ENCODE data around the gene NAP1L5. TPM values are rescaled to one million over a fixed set of nuclear protein-coding genes. Genes with fewer than 3 reads are reported as not detected.

NAP1L5 gene
- total RNA-seq, 1 donor = 13.7 TPM

DNA sequence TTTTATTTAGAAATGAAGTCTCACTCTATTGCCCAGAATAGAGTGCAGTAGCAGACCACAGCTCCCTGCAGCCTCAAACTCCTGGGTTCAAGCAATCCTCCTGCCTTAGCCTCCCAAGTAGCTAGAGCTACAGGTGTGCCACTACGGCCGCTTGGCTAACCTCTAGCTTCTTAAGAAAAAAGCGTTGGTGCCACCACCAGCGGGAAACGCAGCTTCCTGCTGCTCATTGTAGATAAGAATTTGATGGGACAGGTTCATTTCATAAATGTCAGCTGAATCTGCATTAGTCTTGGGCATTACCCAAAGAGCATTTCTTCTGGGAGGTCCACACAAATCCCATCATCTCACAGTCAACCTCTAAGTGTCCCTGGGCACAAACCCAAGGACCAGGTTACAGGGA lies 33.2 kb upstream of the NAP1L5 start:
- Histone ChIP-seq H3K9me3 (ENCODE audit: low read depth, low read length) (no peaks in the 10 kb centered on the region), H3K4me3 (ENCODE audit: low read length) (no peak overlapping the region), H3K4me1 (ENCODE audit: insufficient read depth, low read length) (no peaks in the 10 kb centered on the region), H3K27me3 (ENCODE audit: insufficient read depth, low read length) (no peaks in the 10 kb centered on the region)

- no peak overlapping the region for H3K4me3 ChIP-seq (ENCODE audit: low read length)
- no peaks in the 10 kb centered on the region for H3K4me1 ChIP-seq (ENCODE audit: insufficient read depth, low read length)
- H3K27me3 ChIP-seq (ENCODE audit: insufficient read depth, low read length) = no peaks in the 10 kb centered on the region
- no peaks in the 10 kb centered on the region for H3K9me3 ChIP-seq (ENCODE audit: low read depth, low read length)
These were observed 31.6 kb upstream of the NAP1L5 start for GRCh38 chr4:88729146-88729760.

GRCh38 chr4:88728146-88728545 lies 30.5 kb upstream of the NAP1L5 start:
- Histone ChIP-seq H3K9me3 (ENCODE audit: low read depth, low read length) (no peaks in the 10 kb centered on the region), H3K27me3 (ENCODE audit: insufficient read depth, low read length) (no peaks in the 10 kb centered on the region), H3K4me1 (ENCODE audit: insufficient read depth, low read length) (no peaks in the 10 kb centered on the region), H3K4me3 (ENCODE audit: low read length) (no peak overlapping the region)

DNA sequence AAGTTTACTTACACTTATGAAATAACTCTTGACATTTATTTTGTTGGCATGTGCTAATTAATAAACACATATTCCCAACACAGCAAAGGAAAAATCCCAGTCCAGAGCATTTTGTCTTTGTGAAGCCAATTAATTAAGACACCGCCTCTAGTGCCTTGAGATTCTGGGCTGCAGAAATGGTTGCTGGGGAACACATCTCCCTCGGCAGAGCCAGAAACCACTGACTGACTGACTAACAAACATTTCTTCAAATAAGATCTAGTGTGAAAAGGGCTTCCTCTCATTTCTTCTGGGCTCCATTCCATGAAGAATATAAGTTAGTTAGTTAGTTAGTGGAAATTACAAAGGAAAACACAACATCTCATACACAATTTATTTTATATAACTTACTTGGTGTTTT lies 28.4 kb upstream of the NAP1L5 start:
- H3K9me3 ChIP-seq (ENCODE audit: low read depth, low read length) = no peaks in the 10 kb centered on the region
- H3K4me3 ChIP-seq (ENCODE audit: low read length) = no peak overlapping the region
- no peaks in the 10 kb centered on the region for H3K27me3 ChIP-seq (ENCODE audit: insufficient read depth, low read length)
- no peaks in the 10 kb centered on the region for H3K4me1 ChIP-seq (ENCODE audit: insufficient read depth, low read length)

GRCh38 chr4:88725143-88725542 lies 27.5 kb upstream of the NAP1L5 start:
- H3K4me1 ChIP-seq (ENCODE audit: insufficient read depth, low read length) = no peaks in the 10 kb centered on the region
- H3K27me3 ChIP-seq (ENCODE audit: insufficient read depth, low read length) = no peaks in the 10 kb centered on the region
- no peaks in the 10 kb centered on the region for H3K9me3 ChIP-seq (ENCODE audit: low read depth, low read length)
- no peak overlapping the region for H3K4me3 ChIP-seq (ENCODE audit: low read length)

DNA sequence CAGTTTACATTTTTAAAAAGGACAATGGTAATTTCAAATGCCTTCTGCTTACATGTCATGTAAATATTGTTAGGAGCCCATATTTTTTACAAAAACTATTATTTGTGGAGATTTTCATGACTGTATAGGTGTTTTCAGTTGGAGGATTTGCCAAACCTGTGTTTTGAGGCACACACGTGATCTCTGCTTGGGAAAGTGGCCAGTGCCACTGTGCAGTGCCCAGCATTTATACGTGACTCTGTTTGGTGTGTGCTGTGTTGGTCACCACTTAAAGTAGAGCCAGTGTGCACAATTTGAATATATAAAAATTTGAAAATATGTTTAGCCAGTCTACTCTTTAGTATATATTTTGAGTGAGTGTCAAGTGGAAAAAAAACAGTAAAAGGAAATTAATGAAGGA lies 26.8 kb upstream of the NAP1L5 start:
- Histone ChIP-seq H3K27me3 (ENCODE audit: insufficient read depth, low read length) (no peaks in the 10 kb centered on the region), H3K4me3 (ENCODE audit: low read length) (no peak overlapping the region), H3K9me3 (ENCODE audit: low read depth, low read length) (no peaks in the 10 kb centered on the region), H3K4me1 (ENCODE audit: insufficient read depth, low read length) (no peaks in the 10 kb centered on the region)

- H3K27me3 ChIP-seq (ENCODE audit: insufficient read depth, low read length) = no peaks in the 10 kb centered on the region
- H3K9me3 ChIP-seq (ENCODE audit: low read depth, low read length) = no peaks in the 10 kb centered on the region
- H3K4me3 ChIP-seq (ENCODE audit: low read length) = no peak overlapping the region
- peaks cover 10% of the 10 kb centered on the region for H3K4me1 ChIP-seq (ENCODE audit: insufficient read depth, low read length)
These were observed 25.2 kb upstream of the NAP1L5 start for GRCh38 chr4:88722828-88723227.

GRCh38 chr4:88722276-88722780 lies 24.7 kb upstream of the NAP1L5 start:
- Histone ChIP-seq H3K27me3 (ENCODE audit: insufficient read depth, low read length) (no peaks in the 10 kb centered on the region), H3K9me3 (ENCODE audit: low read depth, low read length) (peaks cover 4% of the 10 kb centered on the region), H3K4me1 (ENCODE audit: insufficient read depth, low read length) (peaks cover 10% of the 10 kb centered on the region), H3K4me3 (ENCODE audit: low read length) (no peak overlapping the region)

DNA sequence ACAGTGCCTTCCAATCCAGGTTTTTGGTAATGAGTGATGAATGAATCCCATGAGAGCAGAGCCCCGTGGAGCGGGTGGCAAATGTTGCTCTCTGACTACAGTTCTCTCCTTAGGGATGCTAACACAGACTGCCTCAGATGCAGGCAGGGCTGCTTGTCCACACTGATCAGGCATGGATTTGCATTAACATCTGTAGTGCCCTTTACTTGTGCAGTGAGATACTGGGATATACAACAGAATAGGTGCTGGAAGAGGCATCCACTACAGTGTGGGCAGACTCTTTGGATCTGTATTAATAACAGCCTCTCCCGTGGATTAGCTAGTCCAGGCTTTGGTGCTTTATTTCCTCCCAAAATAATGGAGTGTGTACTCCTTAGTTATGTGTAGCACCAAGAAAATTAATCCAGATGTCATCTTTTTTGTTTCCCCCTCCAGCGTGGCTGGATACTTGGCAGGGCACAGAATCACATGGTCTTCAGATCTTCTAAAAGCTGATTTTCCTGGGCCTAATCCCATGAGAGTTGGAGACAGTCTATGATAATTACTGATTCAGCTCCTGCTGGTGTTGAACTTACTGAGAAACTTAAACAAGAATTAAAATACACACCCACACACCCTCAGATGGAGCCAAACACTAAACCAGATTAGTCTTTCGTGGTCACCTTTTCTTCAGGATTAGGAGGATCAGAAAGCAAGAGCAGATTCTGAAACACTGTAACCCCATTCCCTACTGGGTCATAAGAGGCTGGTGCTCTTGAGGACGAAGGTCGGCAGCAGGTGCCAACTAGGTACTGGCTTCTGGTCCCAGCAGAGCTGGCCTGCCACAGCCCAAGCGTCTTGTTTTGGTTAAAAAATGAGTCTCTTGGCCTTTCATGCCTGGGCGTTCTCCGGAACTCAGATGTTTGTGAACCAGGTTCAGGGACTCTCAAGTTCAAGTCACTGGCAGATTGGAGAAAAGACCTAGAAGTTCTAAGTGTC lies 23.1 kb upstream of the NAP1L5 start:
- Histone ChIP-seq H3K4me3 (ENCODE audit: low read length) (no peak overlapping the region), H3K4me1 (ENCODE audit: insufficient read depth, low read length) (peaks cover 10% of the 10 kb centered on the region), H3K9me3 (ENCODE audit: low read depth, low read length) (peaks cover 18% of the 10 kb centered on the region), H3K27me3 (ENCODE audit: insufficient read depth, low read length) (no peaks in the 10 kb centered on the region)

GRCh38 chr4:88719381-88719780 lies 21.8 kb upstream of the NAP1L5 start:
- H3K27me3 ChIP-seq (ENCODE audit: insufficient read depth, low read length) = no peaks in the 10 kb centered on the region
- H3K4me1 ChIP-seq (ENCODE audit: insufficient read depth, low read length) = peaks cover 10% of the 10 kb centered on the region
- H3K9me3 ChIP-seq (ENCODE audit: low read depth, low read length) = peaks cover 18% of the 10 kb centered on the region
- H3K4me3 ChIP-seq (ENCODE audit: low read length) = no peak overlapping the region

GRCh38 chr4:88718098-88718497 lies 20.5 kb upstream of the NAP1L5 start:
- peaks cover 10% of the 10 kb centered on the region for H3K4me1 ChIP-seq (ENCODE audit: insufficient read depth, low read length)
- H3K9me3 ChIP-seq (ENCODE audit: low read depth, low read length) = peaks cover 18% of the 10 kb centered on the region
- no peaks in the 10 kb centered on the region for H3K27me3 ChIP-seq (ENCODE audit: insufficient read depth, low read length)
- no peak overlapping the region for H3K4me3 ChIP-seq (ENCODE audit: low read length)

GRCh38 chr4:88713782-88714181 lies 16.2 kb upstream of the NAP1L5 start:
- Histone ChIP-seq H3K9me3 (ENCODE audit: low read depth, low read length) (peaks cover 18% of the 10 kb centered on the region), H3K4me1 (ENCODE audit: insufficient read depth, low read length) (peaks cover 6% of the 10 kb centered on the region), H3K4me3 (ENCODE audit: low read length) (no peak overlapping the region), H3K27me3 (ENCODE audit: insufficient read depth, low read length) (no peaks in the 10 kb centered on the region)

- no peaks in the 10 kb centered on the region for H3K4me1 ChIP-seq (ENCODE audit: insufficient read depth, low read length)
- no peaks in the 10 kb centered on the region for H3K27me3 ChIP-seq (ENCODE audit: insufficient read depth, low read length)
- no peaks in the 10 kb centered on the region for H3K9me3 ChIP-seq (ENCODE audit: low read depth, low read length)
- H3K4me3 ChIP-seq (ENCODE audit: low read length) = no peak overlapping the region
These were observed 12.4 kb upstream of the NAP1L5 start for GRCh38 chr4:88709989-88710388.

DNA sequence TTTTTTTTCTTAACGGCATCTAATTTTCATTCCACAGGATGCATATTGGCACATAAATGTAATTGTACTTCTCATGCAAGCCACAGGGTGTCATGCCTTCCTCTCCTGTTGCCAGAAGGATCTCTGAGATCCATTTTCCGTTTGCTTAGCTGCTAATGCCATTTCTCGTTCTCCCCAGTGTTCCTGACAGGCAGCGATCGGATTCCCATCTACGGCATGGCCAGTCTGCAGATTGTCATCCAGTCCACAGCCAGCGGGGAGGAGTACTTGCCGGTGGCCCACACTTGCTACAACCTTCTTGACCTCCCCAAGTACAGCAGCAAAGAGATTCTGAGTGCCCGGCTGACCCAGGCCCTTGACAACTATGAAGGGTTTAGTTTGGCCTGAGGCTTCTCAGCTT lies 8.9 kb upstream of the NAP1L5 start:
- no peaks in the 10 kb centered on the region for H3K9me3 ChIP-seq (ENCODE audit: low read depth, low read length)
- H3K4me3 ChIP-seq (ENCODE audit: low read length) = no peak overlapping the region
- no peaks in the 10 kb centered on the region for H3K4me1 ChIP-seq (ENCODE audit: insufficient read depth, low read length)
- H3K27me3 ChIP-seq (ENCODE audit: insufficient read depth, low read length) = no peaks in the 10 kb centered on the region

DNA sequence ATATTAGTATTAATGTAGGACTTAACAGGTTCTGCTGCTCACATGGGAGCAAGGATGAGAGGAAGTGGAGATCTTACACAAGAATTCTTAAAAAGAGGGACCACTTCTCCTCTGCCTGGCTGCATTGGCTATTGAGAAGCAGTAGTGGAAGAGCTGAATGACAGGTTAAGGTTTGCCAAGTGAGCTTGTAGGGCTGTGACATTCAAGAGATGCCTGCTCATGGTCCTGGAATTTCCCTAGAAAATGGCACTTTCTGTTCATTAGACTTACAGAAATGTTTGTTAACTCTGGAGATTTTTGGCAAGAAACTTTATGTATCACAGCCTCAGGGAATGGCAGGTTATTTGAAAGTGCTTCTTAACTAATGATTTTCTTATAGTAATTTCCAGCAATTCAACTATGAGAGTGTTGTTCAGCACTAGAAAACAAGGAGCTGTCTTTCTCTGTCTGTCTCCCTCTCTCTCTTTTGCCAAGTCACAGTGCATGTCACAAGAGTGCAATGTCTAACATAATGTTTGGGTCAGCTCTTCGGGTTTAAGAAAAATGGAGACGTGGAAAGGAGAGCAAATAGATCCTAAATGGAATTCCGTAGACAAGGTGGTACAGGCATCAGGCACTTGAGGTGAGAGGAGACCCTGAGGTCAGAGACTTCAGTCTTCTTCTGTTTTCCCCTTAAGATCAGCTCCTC lies 8.3 kb upstream of the NAP1L5 start:
- Histone ChIP-seq H3K4me1 (ENCODE audit: insufficient read depth, low read length) (no peaks in the 10 kb centered on the region), H3K4me3 (ENCODE audit: low read length) (no peak overlapping the region), H3K9me3 (ENCODE audit: low read depth, low read length) (no peaks in the 10 kb centered on the region), H3K27me3 (ENCODE audit: insufficient read depth, low read length) (no peaks in the 10 kb centered on the region)
